ENCODE results near the gene IL21R. TPM values are rescaled to one million over a fixed set of nuclear protein-coding genes. Genes with fewer than 3 reads are reported as not detected.

The IL21R gene
- total and polyA plus RNA-seq, 10 of the 15 experiments (the other 5 are each of a cell fraction or from before 2014, with no cell fraction given) = 5.3 to 138 (median 82.5) TPM

DNA sequence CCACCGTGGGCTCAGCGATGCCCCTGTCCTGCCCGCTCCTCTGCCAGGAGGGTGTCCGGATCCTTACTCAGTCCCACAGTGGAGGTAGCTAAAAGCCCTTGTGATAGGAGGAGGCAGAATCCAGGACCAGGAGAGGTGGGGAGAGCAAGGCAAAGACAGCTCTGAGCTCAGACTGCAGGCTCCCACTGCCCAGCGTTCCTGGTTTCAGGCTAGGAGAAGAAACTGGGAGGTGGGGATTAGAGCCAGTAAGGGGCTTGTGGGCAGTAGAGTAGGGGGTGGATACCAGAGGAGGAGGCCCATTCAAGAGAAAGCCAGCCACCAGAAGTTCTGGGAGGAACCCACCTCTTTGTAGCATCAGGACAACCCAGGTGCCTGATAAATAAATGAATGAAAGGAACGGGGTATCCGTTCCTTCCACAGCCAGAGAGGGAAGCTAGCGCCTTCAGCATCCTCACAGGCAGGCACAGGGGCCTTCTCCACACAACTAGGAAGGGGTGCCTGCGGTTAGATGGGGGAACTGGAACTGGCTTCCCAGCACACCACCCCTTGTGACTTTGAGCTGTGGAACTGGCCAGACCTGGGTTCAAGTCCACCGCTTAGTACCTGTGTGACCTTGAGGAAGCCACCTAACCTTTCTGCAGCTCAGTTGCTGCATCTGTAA lies 2.3 kb downstream of the IL21R start (continued):
- TF ChIP-seq SUZ12 (IDR thresholded peaks at IDR 0.05; ENCODE audit: unreplicated experiment) (no peak), NBN (IDR thresholded peaks at IDR 0.05) (no peak), SREBF2 (IDR thresholded peaks at IDR 0.05; ENCODE audit: low read length) (no peak), EZH2 (IDR thresholded peaks at IDR 0.05; ENCODE audit: borderline replicate concordance, control insufficient read depth, low read depth, low read length) (no peak), ETV6 (conservative IDR thresholded peaks at IDR 0.05 in 1 of 2, IDR thresholded peaks at IDR 0.05 in 1 of 2; ENCODE audit: borderline replicate concordance in 1 of 2, low read depth in 1 of 2) (0 out of 4 replicates have a peak, but pooled peaks of 1 of the 2 experiments have one; percentile 29), SPI1 (IDR thresholded peaks at IDR 0.05; ENCODE audit: borderline replicate concordance, insufficient read depth, low read depth, low read length) (peak; percentile 55; the same call in 1 of the 2 replicates), CBX3 (IDR thresholded peaks at IDR 0.05; ENCODE audit: borderline replicate concordance, low read depth) (no peak), MXI1 (IDR thresholded peaks at IDR 0.05; ENCODE audit: low read depth, low read length) (no peak), NFYA (IDR thresholded peaks at IDR 0.05; ENCODE audit: borderline replicate concordance, low read depth, low read length) (no peak), NR2F1 (conservative IDR thresholded peaks at IDR 0.05) (0 out of 2 replicates have a peak, but pooled peaks have one; percentile 46), IKZF2 (IDR thresholded peaks at IDR 0.05) (peak; percentile 53 to 54; a peak in 3 of 4 replicates), CHD2 (IDR thresholded peaks at IDR 0.05; ENCODE audit: borderline replicate concordance, low read depth, low read length) (no peak), LARP7 (IDR thresholded peaks at IDR 0.05) (peak; percentile 14; the same call in 1 of the 2 replicates)
- TF ChIP-seq, protein P1, sequence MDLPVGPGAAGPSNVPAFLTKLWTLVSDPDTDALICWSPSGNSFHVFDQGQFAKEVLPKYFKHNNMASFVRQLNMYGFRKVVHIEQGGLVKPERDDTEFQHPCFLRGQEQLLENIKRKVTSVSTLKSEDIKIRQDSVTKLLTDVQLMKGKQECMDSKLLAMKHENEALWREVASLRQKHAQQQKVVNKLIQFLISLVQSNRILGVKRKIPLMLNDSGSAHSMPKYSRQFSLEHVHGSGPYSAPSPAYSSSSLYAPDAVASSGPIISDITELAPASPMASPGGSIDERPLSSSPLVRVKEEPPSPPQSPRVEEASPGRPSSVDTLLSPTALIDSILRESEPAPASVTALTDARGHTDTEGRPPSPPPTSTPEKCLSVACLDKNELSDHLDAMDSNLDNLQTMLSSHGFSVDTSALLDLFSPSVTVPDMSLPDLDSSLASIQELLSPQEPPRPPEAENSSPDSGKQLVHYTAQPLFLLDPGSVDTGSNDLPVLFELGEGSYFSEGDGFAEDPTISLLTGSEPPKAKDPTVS (IDR thresholded peaks at IDR 0.05; ENCODE audit: low read depth, low read length) = no peak
- TF ChIP-seq, protein P2, sequence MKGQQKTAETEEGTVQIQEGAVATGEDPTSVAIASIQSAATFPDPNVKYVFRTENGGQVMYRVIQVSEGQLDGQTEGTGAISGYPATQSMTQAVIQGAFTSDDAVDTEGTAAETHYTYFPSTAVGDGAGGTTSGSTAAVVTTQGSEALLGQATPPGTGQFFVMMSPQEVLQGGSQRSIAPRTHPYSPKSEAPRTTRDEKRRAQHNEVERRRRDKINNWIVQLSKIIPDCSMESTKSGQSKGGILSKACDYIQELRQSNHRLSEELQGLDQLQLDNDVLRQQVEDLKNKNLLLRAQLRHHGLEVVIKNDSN (IDR thresholded peaks at IDR 0.05; ENCODE audit: borderline replicate concordance, extremely low read length, insufficient read depth, low read depth, low read length) = no peak
- TF ChIP-seq, protein P3, sequence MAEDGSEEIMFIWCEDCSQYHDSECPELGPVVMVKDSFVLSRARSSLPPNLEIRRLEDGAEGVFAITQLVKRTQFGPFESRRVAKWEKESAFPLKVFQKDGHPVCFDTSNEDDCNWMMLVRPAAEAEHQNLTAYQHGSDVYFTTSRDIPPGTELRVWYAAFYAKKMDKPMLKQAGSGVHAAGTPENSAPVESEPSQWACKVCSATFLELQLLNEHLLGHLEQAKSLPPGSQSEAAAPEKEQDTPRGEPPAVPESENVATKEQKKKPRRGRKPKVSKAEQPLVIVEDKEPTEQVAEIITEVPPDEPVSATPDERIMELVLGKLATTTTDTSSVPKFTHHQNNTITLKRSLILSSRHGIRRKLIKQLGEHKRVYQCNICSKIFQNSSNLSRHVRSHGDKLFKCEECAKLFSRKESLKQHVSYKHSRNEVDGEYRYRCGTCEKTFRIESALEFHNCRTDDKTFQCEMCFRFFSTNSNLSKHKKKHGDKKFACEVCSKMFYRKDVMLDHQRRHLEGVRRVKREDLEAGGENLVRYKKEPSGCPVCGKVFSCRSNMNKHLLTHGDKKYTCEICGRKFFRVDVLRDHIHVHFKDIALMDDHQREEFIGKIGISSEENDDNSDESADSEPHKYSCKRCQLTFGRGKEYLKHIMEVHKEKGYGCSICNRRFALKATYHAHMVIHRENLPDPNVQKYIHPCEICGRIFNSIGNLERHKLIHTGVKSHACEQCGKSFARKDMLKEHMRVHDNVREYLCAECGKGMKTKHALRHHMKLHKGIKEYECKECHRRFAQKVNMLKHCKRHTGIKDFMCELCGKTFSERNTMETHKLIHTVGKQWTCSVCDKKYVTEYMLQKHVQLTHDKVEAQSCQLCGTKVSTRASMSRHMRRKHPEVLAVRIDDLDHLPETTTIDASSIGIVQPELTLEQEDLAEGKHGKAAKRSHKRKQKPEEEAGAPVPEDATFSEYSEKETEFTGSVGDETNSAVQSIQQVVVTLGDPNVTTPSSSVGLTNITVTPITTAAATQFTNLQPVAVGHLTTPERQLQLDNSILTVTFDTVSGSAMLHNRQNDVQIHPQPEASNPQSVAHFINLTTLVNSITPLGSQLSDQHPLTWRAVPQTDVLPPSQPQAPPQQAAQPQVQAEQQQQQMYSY (CRISPR knock-in tag; IDR thresholded peaks at IDR 0.05) = no peak
- TF ChIP-seq, protein P4, sequence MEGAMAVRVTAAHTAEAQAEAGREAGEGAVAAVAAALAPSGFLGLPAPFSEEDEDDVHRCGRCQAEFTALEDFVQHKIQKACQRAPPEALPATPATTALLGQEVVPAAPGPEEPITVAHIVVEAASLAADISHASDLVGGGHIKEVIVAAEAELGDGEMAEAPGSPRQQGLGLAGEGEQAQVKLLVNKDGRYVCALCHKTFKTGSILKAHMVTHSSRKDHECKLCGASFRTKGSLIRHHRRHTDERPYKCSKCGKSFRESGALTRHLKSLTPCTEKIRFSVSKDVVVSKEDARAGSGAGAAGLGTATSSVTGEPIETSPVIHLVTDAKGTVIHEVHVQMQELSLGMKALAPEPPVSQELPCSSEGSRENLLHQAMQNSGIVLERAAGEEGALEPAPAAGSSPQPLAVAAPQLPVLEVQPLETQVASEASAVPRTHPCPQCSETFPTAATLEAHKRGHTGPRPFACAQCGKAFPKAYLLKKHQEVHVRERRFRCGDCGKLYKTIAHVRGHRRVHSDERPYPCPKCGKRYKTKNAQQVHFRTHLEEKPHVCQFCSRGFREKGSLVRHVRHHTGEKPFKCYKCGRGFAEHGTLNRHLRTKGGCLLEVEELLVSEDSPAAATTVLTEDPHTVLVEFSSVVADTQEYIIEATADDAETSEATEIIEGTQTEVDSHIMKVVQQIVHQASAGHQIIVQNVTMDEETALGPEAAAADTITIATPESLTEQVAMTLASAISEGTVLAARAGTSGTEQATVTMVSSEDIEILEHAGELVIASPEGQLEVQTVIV (IDR thresholded peaks at IDR 0.05; ENCODE audit: borderline replicate concordance, partially characterized antibody) = no peak
- TF ChIP-seq, protein P5, sequence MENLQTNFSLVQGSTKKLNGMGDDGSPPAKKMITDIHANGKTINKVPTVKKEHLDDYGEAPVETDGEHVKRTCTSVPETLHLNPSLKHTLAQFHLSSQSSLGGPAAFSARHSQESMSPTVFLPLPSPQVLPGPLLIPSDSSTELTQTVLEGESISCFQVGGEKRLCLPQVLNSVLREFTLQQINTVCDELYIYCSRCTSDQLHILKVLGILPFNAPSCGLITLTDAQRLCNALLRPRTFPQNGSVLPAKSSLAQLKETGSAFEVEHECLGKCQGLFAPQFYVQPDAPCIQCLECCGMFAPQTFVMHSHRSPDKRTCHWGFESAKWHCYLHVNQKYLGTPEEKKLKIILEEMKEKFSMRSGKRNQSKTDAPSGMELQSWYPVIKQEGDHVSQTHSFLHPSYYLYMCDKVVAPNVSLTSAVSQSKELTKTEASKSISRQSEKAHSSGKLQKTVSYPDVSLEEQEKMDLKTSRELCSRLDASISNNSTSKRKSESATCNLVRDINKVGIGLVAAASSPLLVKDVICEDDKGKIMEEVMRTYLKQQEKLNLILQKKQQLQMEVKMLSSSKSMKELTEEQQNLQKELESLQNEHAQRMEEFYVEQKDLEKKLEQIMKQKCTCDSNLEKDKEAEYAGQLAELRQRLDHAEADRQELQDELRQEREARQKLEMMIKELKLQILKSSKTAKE (IDR thresholded peaks at IDR 0.05; ENCODE audit: low read depth, poor library complexity, severe bottlenecking) = no peak
